ENCODE results near the gene YIPF6.
"Not testable (repeated sequence)": the region's sequence is repeated elsewhere in the genome, so short reads cannot be mapped to it uniquely, and the experiment has no call there.

Gene YIPF6

DNA sequence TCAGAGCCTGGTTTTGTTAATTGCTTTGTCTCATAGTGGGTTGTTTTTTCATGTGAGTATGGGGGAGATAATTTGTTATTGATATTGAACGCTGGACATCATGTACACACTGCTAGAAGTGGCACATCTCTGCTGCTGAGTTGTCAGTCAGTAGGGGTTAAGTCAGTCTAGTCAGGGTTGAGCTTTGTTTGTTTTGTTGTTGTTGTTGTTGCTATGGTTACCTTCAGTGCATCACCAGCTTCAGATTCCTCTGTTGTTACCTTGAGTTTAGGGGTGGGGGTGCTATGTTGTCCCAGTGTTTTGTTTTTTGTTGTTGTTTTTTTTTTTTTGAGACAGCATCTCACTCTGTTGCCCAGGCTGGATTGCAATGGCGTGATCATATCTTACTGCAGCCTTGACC is 9.9 kb downstream of the YIPF6 start:
- DNase-seq = no peak

DNA sequence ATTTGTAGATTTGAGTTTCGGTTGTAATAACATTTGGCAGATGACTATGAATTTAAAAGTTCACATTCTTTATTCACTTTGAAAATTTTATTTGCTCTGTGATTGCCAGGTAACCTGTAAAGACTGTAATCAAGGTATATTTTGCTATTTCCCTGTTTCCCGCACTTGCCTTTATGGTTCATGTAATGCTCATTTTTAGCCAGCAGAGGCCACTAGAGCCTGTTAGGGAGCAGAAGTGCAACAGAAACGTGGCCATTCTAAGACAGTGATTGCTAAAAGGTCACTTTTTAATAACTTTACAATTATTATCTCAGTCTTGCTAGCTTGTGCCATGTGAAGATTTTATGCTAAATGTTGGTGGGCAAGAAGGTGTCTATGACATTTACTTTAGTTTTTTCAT is 12.4 kb downstream of the YIPF6 start:
- no peak for DNase-seq

DNA sequence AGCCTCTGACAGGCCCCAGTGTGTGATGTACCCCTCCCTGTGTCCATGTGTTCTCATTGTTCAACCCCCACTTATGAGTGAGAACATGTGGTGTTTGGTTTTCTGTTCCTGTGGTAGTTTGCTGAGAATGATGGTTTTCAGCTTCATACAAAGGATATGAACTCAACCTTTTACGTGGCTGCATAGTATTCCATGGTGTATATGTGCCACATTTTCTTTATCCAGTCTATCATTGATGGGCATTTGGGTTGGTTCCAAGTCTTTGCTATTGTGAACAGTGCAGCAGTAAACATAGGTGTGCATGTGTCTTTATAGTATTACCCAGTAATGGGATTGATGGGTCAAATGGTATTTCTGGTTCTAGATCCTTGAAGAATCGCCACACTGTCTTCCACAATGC is 25.8 kb downstream of the YIPF6 start:
- DNase-seq = not testable (repeated sequence)

DNA sequence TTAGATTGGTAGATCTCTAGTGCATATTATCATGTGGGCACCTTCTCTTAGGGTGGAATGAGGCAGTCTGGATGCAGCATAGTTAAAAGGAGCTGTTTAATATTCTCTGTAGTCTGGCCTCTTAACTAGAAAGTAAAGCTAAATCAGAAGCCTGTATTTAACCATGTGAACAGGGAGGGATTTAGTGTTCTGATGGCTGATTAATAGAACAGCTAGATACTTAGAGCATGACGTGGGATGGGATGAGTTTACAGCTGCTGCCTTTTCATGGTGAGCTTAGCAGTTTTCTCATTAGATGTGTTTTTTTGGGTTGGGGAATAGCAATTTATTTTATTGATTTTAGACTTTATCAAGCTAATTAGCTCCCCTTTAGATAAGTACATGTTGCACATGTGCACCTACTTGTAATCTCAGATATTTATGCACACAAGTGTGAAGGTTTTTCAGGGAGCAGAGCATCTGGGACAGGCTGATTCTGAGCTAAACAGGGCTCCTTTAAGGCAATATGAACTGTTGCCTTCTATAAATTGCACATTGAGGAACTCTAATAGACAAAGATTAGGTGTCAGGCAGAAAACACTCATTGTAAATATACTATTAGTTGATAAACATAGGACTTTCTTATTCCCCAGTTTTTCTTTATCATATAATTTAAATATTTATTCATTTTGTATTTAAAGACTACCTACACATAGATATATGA is 34.1 kb downstream of the YIPF6 start:
- DNase-seq = no peak

DNA sequence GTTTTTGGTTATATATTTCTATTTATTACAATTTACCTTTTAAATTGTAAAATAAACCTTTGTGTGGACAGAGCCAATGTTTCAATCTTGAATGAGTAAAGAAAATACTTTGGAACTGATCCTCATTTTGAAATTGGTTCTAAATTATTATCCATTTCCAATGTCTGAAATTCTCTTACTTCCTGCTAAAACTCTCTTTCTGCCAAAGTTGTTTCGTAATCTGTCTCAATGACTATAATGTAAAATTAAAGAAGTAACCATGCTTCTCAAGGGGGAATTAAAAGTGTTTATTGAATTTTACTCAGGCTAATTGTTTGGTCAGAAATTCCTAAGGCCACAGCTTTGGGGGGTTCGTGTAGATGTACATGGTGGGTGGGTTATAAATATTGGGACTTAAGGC is 34.8 kb downstream of the YIPF6 start:
- no peak for DNase-seq

DNA sequence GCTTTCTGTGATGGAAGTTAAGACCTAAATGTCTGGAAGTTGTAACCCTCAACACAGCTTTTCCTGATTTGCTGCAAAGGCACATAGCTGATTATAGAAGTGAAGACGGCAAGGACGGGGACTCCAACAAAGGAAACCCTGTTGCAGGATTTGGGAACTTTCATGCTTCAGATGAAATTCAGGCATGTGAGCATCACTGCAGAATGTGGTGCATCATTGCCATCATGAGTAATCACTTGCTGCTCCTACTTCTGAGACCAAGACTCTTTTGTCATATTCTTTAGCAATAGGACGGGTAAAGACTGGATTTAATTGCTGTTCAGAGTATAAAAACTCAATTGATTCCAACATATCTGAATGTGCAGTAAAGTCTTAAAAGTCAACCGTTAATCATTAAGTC is 35.8 kb downstream of the YIPF6 start:
- DNase-seq = no peak

DNA sequence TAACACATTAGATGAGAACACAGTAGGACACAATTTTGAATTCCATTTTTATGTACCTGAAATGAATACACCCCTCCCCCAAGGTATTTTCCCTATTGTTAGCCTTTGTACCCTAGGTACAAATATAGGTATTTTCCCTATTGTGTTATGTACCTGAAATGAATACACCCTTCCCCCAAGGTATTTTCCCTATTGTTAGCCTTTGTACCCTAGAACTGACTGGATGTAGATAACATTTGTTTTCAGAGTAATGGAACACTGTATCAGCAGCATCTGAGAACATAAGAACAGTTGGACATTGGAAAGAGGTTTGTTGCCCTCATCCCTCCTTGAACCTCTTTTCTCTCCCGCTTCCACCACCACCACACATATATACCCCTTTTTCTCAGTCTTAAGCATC is 37.6 kb downstream of the YIPF6 start:
- DNase-seq = no peak

DNA sequence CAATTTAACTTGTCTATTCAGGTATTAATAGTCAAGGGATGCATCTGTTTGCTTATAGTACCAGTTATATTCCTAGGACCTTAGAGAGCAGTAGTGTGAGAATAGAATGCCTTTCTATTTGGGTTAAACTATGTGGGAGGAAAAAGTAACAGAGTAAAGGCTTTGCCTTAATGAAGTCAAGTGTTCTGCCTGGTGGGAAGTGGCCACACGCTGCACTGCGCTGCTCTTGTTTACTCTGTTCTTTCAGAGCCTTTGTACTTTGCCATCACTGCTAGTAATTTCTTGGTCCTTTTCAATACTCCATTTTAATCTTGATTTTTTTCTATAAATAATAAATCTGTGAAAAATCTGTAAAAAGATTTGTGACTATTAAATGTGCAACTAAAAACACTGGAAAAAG is 38.0 kb downstream of the YIPF6 start:
- DNase-seq = no peak

DNA sequence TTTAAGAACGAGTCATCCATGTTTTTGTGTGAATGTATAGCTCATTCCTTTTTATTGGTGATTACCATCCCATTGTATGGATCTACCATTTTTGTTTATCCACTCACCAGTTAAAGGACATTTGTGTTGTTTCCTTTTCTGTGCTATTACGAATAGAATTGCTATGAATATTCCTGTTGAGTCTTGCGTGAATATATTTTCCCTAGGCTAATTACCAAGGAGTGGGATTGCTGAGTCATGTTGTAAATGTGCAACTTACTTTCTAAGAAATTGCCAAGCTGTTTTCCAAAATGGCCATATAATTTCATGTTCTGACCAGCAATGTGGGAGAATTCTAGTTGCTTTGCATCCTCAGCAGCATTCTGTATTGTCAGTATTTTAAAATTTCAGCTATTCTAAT is 51.3 kb downstream of the YIPF6 start:
- DNase-seq = no peak

DNA sequence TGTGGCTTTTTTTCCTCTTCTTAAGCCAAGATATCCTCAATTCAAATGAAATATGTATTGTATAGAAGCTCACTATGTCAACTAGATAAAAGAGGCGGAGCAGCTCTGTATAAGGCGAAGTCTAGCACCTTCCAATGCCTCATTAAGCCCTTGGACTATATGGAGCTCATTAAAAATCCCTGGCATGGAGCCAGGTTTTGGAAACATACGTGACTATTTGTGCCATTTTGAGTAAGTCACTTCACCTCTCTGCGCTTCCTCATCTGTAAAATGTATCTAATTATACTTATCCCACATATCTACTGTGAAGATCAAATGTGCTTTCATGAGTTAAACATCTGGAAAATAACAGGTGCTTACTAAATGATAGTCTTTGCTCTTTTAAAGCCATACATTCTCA is 57.2 kb downstream of the YIPF6 start:
- DNase-seq = no peak

DNA sequence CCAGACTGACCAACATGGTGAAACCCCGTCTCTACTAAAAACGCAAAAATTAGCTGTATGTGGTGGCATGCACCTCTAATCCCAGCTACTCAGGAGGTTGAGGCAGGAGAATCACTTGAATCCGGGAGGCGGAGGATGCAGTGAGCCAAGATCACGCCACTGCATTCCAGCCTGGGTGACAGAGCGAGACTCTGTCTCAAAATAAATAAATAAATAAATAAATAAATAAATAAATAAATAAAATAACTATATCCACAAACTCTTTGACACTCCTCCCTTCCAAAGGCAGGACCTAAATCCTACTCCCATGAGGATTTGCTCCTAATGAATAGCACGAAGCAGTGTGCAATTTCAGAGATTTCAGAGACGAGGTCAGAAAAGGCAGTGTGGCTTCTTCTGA is 58.3 kb downstream of the YIPF6 start:
- DNase-seq = not testable (repeated sequence)

DNA sequence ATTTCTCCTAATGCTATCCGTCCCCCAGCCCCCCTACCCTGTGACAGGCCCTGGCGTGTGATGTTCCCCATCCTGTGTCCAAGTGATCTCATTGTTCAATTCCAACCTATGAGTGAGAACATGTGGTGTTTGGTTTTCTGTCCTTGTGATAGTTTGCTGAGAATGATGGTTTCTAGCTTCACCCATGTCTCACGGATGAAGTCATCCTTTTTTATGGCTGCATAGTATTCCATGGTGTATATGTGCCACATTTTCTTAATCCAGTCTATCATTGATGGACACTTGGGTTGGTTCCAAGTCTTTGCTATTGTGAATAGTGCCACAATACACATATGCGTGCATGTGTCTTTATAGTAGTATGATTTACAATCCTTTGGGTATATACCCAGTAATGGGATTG is 61.1 kb downstream of the YIPF6 start:
- DNase-seq = not testable (repeated sequence)

DNA sequence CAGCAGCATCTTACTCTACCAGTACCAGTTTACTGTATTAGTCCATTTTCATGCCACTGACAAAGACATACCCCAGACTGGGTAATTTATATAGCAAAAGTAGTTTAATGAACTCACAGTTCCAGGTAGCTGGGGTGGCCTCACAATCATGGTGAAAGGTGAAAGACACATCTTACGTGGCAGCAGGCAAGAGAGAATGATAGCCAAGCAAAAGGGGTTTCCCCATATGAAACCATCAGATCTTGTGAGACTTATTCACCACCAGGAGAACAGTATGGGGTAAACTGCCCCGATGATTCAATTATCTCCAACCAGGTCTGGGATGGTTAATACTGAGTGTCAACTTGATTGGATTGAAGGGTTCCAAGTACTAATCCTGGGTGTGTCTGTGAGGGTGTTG is 69.3 kb downstream of the YIPF6 start:
- DNase-seq = no peak

DNA sequence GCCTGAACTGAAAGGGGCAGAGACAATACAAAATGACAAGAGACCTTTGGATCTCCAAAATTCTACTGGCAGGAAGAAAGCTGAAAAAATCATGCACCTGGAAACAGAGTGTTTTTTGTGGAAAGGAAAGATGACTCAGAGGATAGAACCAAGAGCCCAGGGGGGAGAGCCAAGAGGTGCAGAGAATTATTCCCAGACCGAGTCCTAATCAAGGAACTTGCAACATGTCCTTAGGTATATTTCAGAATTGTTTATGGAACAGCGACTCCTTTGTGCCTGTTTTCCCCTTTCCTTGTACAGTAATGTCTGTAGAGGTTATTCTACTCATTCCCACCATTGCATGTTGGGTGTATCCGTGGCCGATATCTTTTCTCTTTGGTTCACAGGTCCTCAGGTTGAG is 71.7 kb downstream of the YIPF6 start:
- DNase-seq = no peak

DNA sequence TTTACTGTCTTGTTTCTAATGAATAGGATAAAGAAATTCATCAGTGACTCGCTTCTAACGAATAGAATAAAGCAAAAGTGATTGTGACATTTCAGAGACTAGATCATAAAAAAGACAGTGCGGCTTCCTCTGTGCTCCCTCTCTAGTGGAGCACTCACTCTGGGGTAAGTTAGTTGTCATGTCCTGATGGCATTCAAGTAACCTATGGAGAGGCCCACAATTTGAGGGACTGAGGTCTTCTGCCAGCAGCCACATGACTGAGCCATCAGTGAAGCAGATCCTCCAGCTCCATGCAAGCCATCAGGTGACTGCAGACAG is 72.4 kb downstream of the YIPF6 start:
- no peak for DNase-seq

DNA sequence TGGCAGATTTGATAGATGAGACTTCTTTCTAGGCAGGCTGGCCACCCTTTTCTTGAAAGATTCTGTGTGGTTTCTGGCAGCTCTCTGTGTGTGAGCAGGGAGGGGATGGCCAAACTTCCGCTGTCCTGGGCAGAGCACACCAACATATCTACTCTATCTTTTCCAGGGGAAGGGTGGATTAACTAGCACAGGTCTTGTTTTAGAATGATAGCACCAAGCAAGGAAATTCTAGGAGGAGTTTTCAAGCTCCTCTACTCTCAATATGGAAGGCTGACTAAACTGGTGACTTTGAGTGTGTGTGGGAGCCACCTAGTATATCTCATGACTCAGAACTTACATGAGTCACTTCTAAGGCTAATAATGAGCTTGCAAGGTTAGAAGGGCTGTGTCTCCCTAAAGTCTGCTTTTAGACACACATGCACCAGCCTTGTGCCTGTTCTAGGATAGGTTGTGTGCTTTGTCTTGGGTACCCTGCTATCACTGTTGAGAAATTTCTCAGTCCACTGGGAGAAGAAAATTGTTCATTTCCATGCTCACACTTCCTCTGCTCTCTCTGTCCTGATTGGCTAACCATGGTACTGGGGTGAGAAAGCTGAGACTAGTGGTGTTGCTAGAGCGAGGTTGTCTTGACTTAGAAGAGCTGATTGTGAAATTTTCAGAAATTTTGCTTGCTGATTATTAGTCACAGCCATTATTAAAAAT is 72.9 kb downstream of the YIPF6 start:
- DNase-seq = no peak

DNA sequence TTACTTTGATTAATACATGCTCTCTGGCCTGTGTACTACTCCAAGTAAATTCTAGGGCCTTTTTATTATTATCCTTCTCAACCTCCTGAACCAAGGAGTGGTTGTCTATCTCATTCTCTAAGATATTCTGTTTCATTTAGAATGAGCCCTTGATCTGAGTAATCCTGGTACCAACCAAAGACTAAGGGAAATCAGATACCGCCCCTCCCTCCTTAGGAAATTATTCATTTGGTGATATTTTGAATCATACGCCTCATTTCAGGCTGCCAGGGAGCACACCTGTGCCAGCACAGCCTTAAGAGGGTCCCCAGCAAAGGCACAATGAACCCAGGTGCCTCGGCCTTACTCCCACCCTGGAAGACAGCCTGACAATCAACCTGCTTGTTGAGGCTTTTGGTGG is 75.4 kb downstream of the YIPF6 start:
- no peak for DNase-seq

DNA sequence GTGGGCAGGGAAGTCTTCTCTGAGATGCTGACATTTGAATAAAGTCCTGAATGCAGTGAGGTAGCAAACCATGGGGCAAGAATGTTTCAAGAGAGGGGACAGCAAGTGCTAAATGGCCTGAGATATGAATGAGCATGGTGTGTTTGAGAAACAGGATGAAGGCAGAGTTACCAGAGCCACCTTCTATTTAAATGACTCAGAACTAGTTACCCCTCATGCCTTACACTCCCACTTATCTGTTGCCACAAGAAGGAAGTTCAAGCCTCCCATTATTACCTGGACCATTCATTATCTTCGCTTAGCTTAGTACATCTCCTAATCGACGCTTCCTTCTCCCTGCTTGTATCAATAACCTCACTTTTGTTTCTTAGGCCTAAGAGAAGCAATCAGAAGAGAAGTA is 81.0 kb downstream of the YIPF6 start:
- no peak for DNase-seq

DNA sequence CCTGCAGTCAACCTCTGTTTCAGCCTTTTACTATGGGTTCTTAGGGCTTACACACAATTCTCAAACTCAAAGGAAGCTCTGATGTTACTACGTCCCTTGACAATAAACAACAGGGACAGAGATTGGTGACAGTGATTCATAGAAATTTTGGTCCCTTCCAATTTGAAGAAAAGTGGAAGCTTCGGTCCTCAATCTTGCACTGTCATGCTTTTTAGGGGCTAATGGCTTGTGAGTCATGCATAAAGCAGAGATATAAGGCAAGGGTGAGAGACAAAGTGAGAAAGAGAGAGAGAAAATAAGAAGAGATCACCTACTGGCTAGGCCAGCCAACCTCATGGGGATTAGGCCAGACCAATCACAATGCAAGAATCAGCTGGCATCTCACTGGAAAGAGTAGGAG is 85.4 kb downstream of the YIPF6 start:
- no peak for DNase-seq
